ENCODE measurements around the gene ZNF423.

The ZNF423 gene

GRCh38 chr16:49806446-49806845 lies 49.5 kb downstream of the ZNF423 start:
- Histone ChIP-seq H3K27ac (ENCODE audit: low read depth, low read length) (no peak overlapping the region), H3K4me3 (ENCODE audit: low read length) (no peak overlapping the region), H3K9ac (ENCODE audit: low read length) (no peak overlapping the region), H3K27me3 (ENCODE audit: control insufficient read depth, insufficient read depth, low read length) (no peaks in the 10 kb centered on the region), H3K4me1 (ENCODE audit: control insufficient read depth, insufficient read depth, low read length) (no peaks in the 10 kb centered on the region), H3K36me3 (ENCODE audit: control insufficient read depth, insufficient read depth, low read length) (no peaks in the 10 kb centered on the region)

GRCh38 chr16:49801290-49801689 lies 54.6 kb downstream of the ZNF423 start:
- Histone ChIP-seq H3K4me1 (ENCODE audit: control insufficient read depth, insufficient read depth, low read length) (no peaks in the 10 kb centered on the region), H3K9ac (ENCODE audit: low read length) (no peak overlapping the region), H3K4me3 (ENCODE audit: low read length) (no peak overlapping the region), H3K36me3 (ENCODE audit: control insufficient read depth, insufficient read depth, low read length) (no peaks in the 10 kb centered on the region), H3K27ac (ENCODE audit: low read depth, low read length) (no peak overlapping the region), H3K27me3 (ENCODE audit: control insufficient read depth, insufficient read depth, low read length) (no peaks in the 10 kb centered on the region)

- no peaks in the 10 kb centered on the region for H3K36me3 ChIP-seq (ENCODE audit: control insufficient read depth, insufficient read depth, low read length)
- no peak overlapping the region for H3K27ac ChIP-seq (ENCODE audit: low read depth, low read length)
- no peaks in the 10 kb centered on the region for H3K27me3 ChIP-seq (ENCODE audit: control insufficient read depth, insufficient read depth, low read length)
- no peak overlapping the region for H3K9ac ChIP-seq (ENCODE audit: low read length)
- no peaks in the 10 kb centered on the region for H3K4me1 ChIP-seq (ENCODE audit: control insufficient read depth, insufficient read depth, low read length)
- no peak overlapping the region for H3K4me3 ChIP-seq (ENCODE audit: low read length)
These were observed 55.0 kb downstream of the ZNF423 start for GRCh38 chr16:49800876-49801275.

GRCh38 chr16:49800441-49800840 lies 55.5 kb downstream of the ZNF423 start:
- Histone ChIP-seq H3K36me3 (ENCODE audit: control insufficient read depth, insufficient read depth, low read length) (no peaks in the 10 kb centered on the region), H3K4me1 (ENCODE audit: control insufficient read depth, insufficient read depth, low read length) (no peaks in the 10 kb centered on the region), H3K9ac (ENCODE audit: low read length) (no peak overlapping the region), H3K4me3 (ENCODE audit: low read length) (no peak overlapping the region), H3K27ac (ENCODE audit: low read depth, low read length) (no peak overlapping the region), H3K27me3 (ENCODE audit: control insufficient read depth, insufficient read depth, low read length) (no peaks in the 10 kb centered on the region)

GRCh38 chr16:49799172-49799571 lies 56.7 kb downstream of the ZNF423 start:
- H3K4me3 ChIP-seq (ENCODE audit: low read length), result no peak overlapping the region
- H3K9ac ChIP-seq (ENCODE audit: low read length), result no peak overlapping the region
- no peak overlapping the region for H3K27ac ChIP-seq (ENCODE audit: low read depth, low read length)
- H3K36me3 ChIP-seq (ENCODE audit: control insufficient read depth, insufficient read depth, low read length), result no peaks in the 10 kb centered on the region
- H3K4me1 ChIP-seq (ENCODE audit: control insufficient read depth, insufficient read depth, low read length), result no peaks in the 10 kb centered on the region
- no peaks in the 10 kb centered on the region for H3K27me3 ChIP-seq (ENCODE audit: control insufficient read depth, insufficient read depth, low read length)

GRCh38 chr16:49795513-49795912 lies 60.4 kb downstream of the ZNF423 start:
- no peak overlapping the region for H3K9ac ChIP-seq (ENCODE audit: low read length)
- no peak overlapping the region for H3K4me3 ChIP-seq (ENCODE audit: low read length)
- H3K27me3 ChIP-seq (ENCODE audit: control insufficient read depth, insufficient read depth, low read length), result no peaks in the 10 kb centered on the region
- no peaks in the 10 kb centered on the region for H3K4me1 ChIP-seq (ENCODE audit: control insufficient read depth, insufficient read depth, low read length)
- no peaks in the 10 kb centered on the region for H3K36me3 ChIP-seq (ENCODE audit: control insufficient read depth, insufficient read depth, low read length)
- H3K27ac ChIP-seq (ENCODE audit: low read depth, low read length), result no peak overlapping the region

- peaks cover 3% of the 10 kb centered on the region for H3K4me1 ChIP-seq (ENCODE audit: control insufficient read depth, insufficient read depth, low read length)
- no peaks in the 10 kb centered on the region for H3K36me3 ChIP-seq (ENCODE audit: control insufficient read depth, insufficient read depth, low read length)
- H3K9ac ChIP-seq (ENCODE audit: low read length), result no peak overlapping the region
- H3K27ac ChIP-seq (ENCODE audit: low read depth, low read length), result no peak overlapping the region
- no peaks in the 10 kb centered on the region for H3K27me3 ChIP-seq (ENCODE audit: control insufficient read depth, insufficient read depth, low read length)
- H3K4me3 ChIP-seq (ENCODE audit: low read length), result no peak overlapping the region
These were observed 62.7 kb downstream of the ZNF423 start for GRCh38 chr16:49793244-49793643.

GRCh38 chr16:49789616-49790015 lies 66.3 kb downstream of the ZNF423 start:
- Histone ChIP-seq H3K36me3 (ENCODE audit: control insufficient read depth, insufficient read depth, low read length) (no peaks in the 10 kb centered on the region), H3K27ac (ENCODE audit: low read depth, low read length) (no peak overlapping the region), H3K27me3 (ENCODE audit: control insufficient read depth, insufficient read depth, low read length) (no peaks in the 10 kb centered on the region), H3K9ac (ENCODE audit: low read length) (no peak overlapping the region), H3K4me3 (ENCODE audit: low read length) (no peak overlapping the region), H3K4me1 (ENCODE audit: control insufficient read depth, insufficient read depth, low read length) (peaks cover 3% of the 10 kb centered on the region)

GRCh38 chr16:49788986-49789385 lies 66.9 kb downstream of the ZNF423 start:
- H3K27ac ChIP-seq (ENCODE audit: low read depth, low read length), result peak overlapping the region; percentile 53
- H3K27me3 ChIP-seq (ENCODE audit: control insufficient read depth, insufficient read depth, low read length), result no peaks in the 10 kb centered on the region
- H3K4me1 ChIP-seq (ENCODE audit: control insufficient read depth, insufficient read depth, low read length), result peaks cover 3% of the 10 kb centered on the region
- no peak overlapping the region for H3K9ac ChIP-seq (ENCODE audit: low read length)
- H3K36me3 ChIP-seq (ENCODE audit: control insufficient read depth, insufficient read depth, low read length), result no peaks in the 10 kb centered on the region
- H3K4me3 ChIP-seq (ENCODE audit: low read length), result no peak overlapping the region

GRCh38 chr16:49788572-49788971 lies 67.3 kb downstream of the ZNF423 start:
- Histone ChIP-seq H3K27me3 (ENCODE audit: control insufficient read depth, insufficient read depth, low read length) (no peaks in the 10 kb centered on the region), H3K27ac (ENCODE audit: low read depth, low read length) (peak overlapping the region; percentile 53), H3K9ac (ENCODE audit: low read length) (no peak overlapping the region), H3K4me3 (ENCODE audit: low read length) (no peak overlapping the region), H3K4me1 (ENCODE audit: control insufficient read depth, insufficient read depth, low read length) (peaks cover 3% of the 10 kb centered on the region), H3K36me3 (ENCODE audit: control insufficient read depth, insufficient read depth, low read length) (no peaks in the 10 kb centered on the region)

GRCh38 chr16:49786926-49787557 lies 68.9 kb downstream of the ZNF423 start:
- Histone ChIP-seq H3K27me3 (ENCODE audit: control insufficient read depth, insufficient read depth, low read length) (no peaks in the 10 kb centered on the region), H3K4me3 (ENCODE audit: low read length) (no peak overlapping the region), H3K36me3 (ENCODE audit: control insufficient read depth, insufficient read depth, low read length) (no peaks in the 10 kb centered on the region), H3K27ac (ENCODE audit: low read depth, low read length) (no peak overlapping the region), H3K4me1 (ENCODE audit: control insufficient read depth, insufficient read depth, low read length) (peaks cover 3% of the 10 kb centered on the region), H3K9ac (ENCODE audit: low read length) (no peak overlapping the region)

GRCh38 chr16:49785970-49786369 lies 69.9 kb downstream of the ZNF423 start:
- Histone ChIP-seq H3K4me1 (ENCODE audit: control insufficient read depth, insufficient read depth, low read length) (peaks cover 3% of the 10 kb centered on the region), H3K4me3 (ENCODE audit: low read length) (no peak overlapping the region), H3K9ac (ENCODE audit: low read length) (no peak overlapping the region), H3K27me3 (ENCODE audit: control insufficient read depth, insufficient read depth, low read length) (no peaks in the 10 kb centered on the region), H3K27ac (ENCODE audit: low read depth, low read length) (no peak overlapping the region), H3K36me3 (ENCODE audit: control insufficient read depth, insufficient read depth, low read length) (no peaks in the 10 kb centered on the region)

GRCh38 chr16:49782405-49782804 lies 73.5 kb downstream of the ZNF423 start:
- no peaks in the 10 kb centered on the region for H3K4me1 ChIP-seq (ENCODE audit: control insufficient read depth, insufficient read depth, low read length)

More at GRCh38 chr16:49782405-49782804, 73.5 kb downstream of the ZNF423 start:
- H3K27me3 ChIP-seq (ENCODE audit: control insufficient read depth, insufficient read depth, low read length), result no peaks in the 10 kb centered on the region
- no peak overlapping the region for H3K4me3 ChIP-seq (ENCODE audit: low read length)
- no peaks in the 10 kb centered on the region for H3K36me3 ChIP-seq (ENCODE audit: control insufficient read depth, insufficient read depth, low read length)
- no peak overlapping the region for H3K9ac ChIP-seq (ENCODE audit: low read length)
- no peak overlapping the region for H3K27ac ChIP-seq (ENCODE audit: low read depth, low read length)

All from rectal smooth muscle tissue (tissue), 1 donor.